ENCODE data around the gene CSNK1G2.
A peak's percentile ranks its signal among the peaks of the same experiment; 100 is the strongest.

Gene CSNK1G2

GRCh38 chr19:1933244-1933643 lies 7.7 kb upstream of the CSNK1G2 start:
- Histone ChIP-seq H3K9me3 (replicated peaks; ENCODE audit: insufficient read depth, low read length) (no peaks in the 10 kb centered on the region), H4K20me1 (ENCODE audit: insufficient read depth, low read length) (no peaks in the 10 kb centered on the region), H3F3A (ENCODE audit: insufficient read depth, low read length) (0 out of 2 replicates have a peak, but pooled peaks cover 3% of the 10 kb centered on the region), H3K79me2 (ENCODE audit: low read length) (no peaks in the 10 kb centered on the region), H3K27me3 (replicated peaks; ENCODE audit: insufficient read depth, low read length) (no peaks in the 10 kb centered on the region; the same call in 1 of the 2 replicates), H3K36me3 (replicated peaks; ENCODE audit: insufficient read depth, low read length) (no peaks in the 10 kb centered on the region), H3K9me2 (replicated peaks; ENCODE audit: insufficient read depth, low read length) (no peaks in the 10 kb centered on the region), H2AFZ (ENCODE audit: low read length) (no peak overlapping the region), H3K4me2 (ENCODE audit: low read depth, low read length) (no peak overlapping the region), H3K4me3 (ENCODE audit: low read length) (no peak overlapping the region), H3K27ac (ENCODE audit: low read length) (no peak overlapping the region), H3K9ac (ENCODE audit: low read length) (no peak overlapping the region), H3K4me1 (ENCODE audit: low read length) (peaks cover 5% of the 10 kb centered on the region; the same call in 1 of the 2 replicates)
- DNase-seq, result no peak
- TF ChIP-seq EZH2 (optimal IDR thresholded peaks at IDR 0.05; ENCODE audit: low read depth, low read length), result no peak
- TF ChIP-seq EZH2phosphoT487 (IDR thresholded peaks at IDR 0.05; ENCODE audit: low read length), result no peak
- TF ChIP-seq, protein P1, sequence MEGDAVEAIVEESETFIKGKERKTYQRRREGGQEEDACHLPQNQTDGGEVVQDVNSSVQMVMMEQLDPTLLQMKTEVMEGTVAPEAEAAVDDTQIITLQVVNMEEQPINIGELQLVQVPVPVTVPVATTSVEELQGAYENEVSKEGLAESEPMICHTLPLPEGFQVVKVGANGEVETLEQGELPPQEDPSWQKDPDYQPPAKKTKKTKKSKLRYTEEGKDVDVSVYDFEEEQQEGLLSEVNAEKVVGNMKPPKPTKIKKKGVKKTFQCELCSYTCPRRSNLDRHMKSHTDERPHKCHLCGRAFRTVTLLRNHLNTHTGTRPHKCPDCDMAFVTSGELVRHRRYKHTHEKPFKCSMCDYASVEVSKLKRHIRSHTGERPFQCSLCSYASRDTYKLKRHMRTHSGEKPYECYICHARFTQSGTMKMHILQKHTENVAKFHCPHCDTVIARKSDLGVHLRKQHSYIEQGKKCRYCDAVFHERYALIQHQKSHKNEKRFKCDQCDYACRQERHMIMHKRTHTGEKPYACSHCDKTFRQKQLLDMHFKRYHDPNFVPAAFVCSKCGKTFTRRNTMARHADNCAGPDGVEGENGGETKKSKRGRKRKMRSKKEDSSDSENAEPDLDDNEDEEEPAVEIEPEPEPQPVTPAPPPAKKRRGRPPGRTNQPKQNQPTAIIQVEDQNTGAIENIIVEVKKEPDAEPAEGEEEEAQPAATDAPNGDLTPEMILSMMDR (IDR thresholded peaks at IDR 0.05; ENCODE audit: low read length), result no peak

DNA sequence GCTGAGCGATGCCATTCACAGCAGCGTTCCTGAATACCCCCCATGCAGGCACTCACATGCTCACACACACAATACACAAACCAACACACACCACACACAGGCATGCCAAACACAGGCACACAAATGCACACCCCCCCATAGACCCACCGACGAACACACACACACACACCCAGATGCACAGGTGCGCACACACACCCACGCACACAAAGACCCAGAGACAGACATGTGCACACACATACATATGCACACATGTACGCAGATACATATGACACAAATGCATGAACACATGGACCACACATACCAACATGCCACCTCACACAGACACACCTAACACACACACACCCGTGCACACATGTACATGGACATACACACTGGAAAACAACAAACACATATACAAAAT lies 7.0 kb upstream of the CSNK1G2 start:
- no peak for DNase-seq
- Histone ChIP-seq H3K79me2 (ENCODE audit: low read length) (no peaks in the 10 kb centered on the region), H3F3A (ENCODE audit: insufficient read depth, low read length) (0 out of 2 replicates have a peak, but pooled peaks cover 2% of the 10 kb centered on the region), H3K4me1 (ENCODE audit: low read length) (peaks cover 5% of the 10 kb centered on the region; the same call in 1 of the 2 replicates), H4K20me1 (ENCODE audit: insufficient read depth, low read length) (no peaks in the 10 kb centered on the region), H3K9me3 (replicated peaks; ENCODE audit: insufficient read depth, low read length) (no peaks in the 10 kb centered on the region), H3K27me3 (replicated peaks; ENCODE audit: insufficient read depth, low read length) (no peaks in the 10 kb centered on the region; the same call in 1 of the 2 replicates), H3K9ac (ENCODE audit: low read length) (no peak overlapping the region), H3K4me3 (ENCODE audit: low read length) (no peak overlapping the region), H2AFZ (ENCODE audit: low read length) (no peak overlapping the region), H3K9me2 (replicated peaks; ENCODE audit: insufficient read depth, low read length) (no peaks in the 10 kb centered on the region), H3K36me3 (replicated peaks; ENCODE audit: insufficient read depth, low read length) (no peaks in the 10 kb centered on the region), H3K27ac (ENCODE audit: low read length) (no peak overlapping the region), H3K4me2 (ENCODE audit: low read depth, low read length) (no peak overlapping the region)
- TF ChIP-seq EZH2 (optimal IDR thresholded peaks at IDR 0.05; ENCODE audit: low read depth, low read length) (no peak), EZH2phosphoT487 (IDR thresholded peaks at IDR 0.05; ENCODE audit: low read length) (no peak)
- TF ChIP-seq, protein P1 (IDR thresholded peaks at IDR 0.05; ENCODE audit: low read length), result no peak

DNA sequence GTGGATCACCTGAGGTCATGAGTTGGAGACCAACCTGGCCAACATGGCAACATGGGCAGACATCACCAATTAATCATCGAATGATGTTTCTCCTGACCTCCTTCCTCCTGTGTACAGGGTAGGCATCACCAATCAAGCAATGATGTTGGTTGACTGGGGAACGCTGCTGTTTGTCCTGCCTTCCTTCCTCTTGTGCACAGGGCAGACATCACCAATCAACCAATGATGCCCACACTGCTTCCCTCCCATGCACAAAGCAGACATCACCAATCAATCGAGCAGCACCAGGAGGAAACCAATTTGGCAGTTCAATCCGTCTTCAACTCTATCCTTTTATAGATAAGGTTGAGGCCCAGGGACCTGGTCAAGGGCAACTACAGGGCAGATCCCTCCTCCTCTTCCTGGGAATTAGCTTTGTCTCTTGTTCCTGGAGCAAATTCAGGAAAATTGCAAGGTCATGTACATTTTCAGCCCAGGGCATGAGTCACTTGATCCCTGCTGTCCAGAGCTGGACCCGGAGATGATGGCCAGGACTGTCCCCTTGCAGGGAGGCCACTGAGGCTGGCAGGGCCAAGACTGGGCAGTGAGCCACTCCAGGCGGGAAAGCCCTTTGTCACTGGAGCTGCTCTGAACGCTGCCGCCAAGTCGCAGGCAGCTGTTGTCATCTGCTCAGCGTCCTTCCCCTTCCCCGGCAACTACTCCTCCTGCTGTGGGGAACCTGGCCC lies 5.3 kb upstream of the CSNK1G2 start:
- Histone ChIP-seq H3K4me3 (ENCODE audit: low read length) (no peak overlapping the region), H3K27ac (ENCODE audit: low read length) (no peak overlapping the region), H3K79me2 (ENCODE audit: low read length) (0 out of 2 replicates have a peak, but pooled peaks cover 4% of the 10 kb centered on the region), H3K9me2 (replicated peaks; ENCODE audit: insufficient read depth, low read length) (no peaks in the 10 kb centered on the region), H3K27me3 (replicated peaks; ENCODE audit: insufficient read depth, low read length) (no peaks in the 10 kb centered on the region; the same call in 1 of the 2 replicates), H2AFZ (ENCODE audit: low read length) (no peak overlapping the region), H3K4me2 (ENCODE audit: low read depth, low read length) (no peak overlapping the region), H4K20me1 (ENCODE audit: insufficient read depth, low read length) (no peaks in the 10 kb centered on the region), H3K36me3 (replicated peaks; ENCODE audit: insufficient read depth, low read length) (no peaks in the 10 kb centered on the region), H3K9ac (ENCODE audit: low read length) (no peak overlapping the region), H3K9me3 (replicated peaks; ENCODE audit: insufficient read depth, low read length) (no peaks in the 10 kb centered on the region), H3F3A (ENCODE audit: insufficient read depth, low read length) (peaks cover 9% of the 10 kb centered on the region; the same call in 1 of the 2 replicates), H3K4me1 (ENCODE audit: low read length) (0 out of 2 replicates have a peak, but pooled peaks cover 5% of the 10 kb centered on the region)
- DNase-seq, result peak; percentile 15
- TF ChIP-seq EZH2 (optimal IDR thresholded peaks at IDR 0.05; ENCODE audit: low read depth, low read length), result no peak
- TF ChIP-seq, protein P1 (IDR thresholded peaks at IDR 0.05; ENCODE audit: low read length), result no peak
- TF ChIP-seq EZH2phosphoT487 (IDR thresholded peaks at IDR 0.05; ENCODE audit: low read length), result no peak

All from MM.1S (cell line).